IPS DF 6.9 (cell line): Measurements from ENCODE around the gene SASH3.

ENCODE experiments used
- DNase-seq: peaks from one replicate; pipeline ENCODE4 v3.0.0-alpha.2; 2013; ENCODE audit warnings: low read depth, low spot score
- H3K27ac ChIP-seq: one replicate; pipeline ENCODE4 v1.5.1; 2013; ENCODE audit warnings: low read length, control low read depth
- H3K27me3 ChIP-seq: 2 replicates; pipeline ENCODE4 v1.6.1; 2013; ENCODE audit warnings: mild to moderate bottlenecking, low read length; ENCODE audit not compliant: control insufficient read depth, insufficient read depth
- H3K36me3 ChIP-seq: 2 replicates; pipeline ENCODE4 v1.6.1; 2013; ENCODE audit warnings: low read length; ENCODE audit not compliant: control insufficient read depth, insufficient read depth
- H3K4me1 ChIP-seq: 2 replicates; pipeline ENCODE4 v1.6.1; 2013; ENCODE audit warnings: low read length; ENCODE audit not compliant: control insufficient read depth, insufficient read depth
- H3K4me3 ChIP-seq: 2 replicates; pipeline ENCODE4 v1.5.1; 2013; ENCODE audit warnings: mild to moderate bottlenecking, low read length
- H3K9me3 ChIP-seq: 2 replicates; pipeline ENCODE4 v1.6.1; 2013; ENCODE audit warnings: low read length, inconsistent platforms; ENCODE audit not compliant: control insufficient read depth, insufficient read depth
- WGBS: extraction: QIAGEN DNeasy Blood & Tissue Kit; methylation state at CpG from one replicate; pipeline ENCODE4 v1.1.7; 2013; ENCODE audit warnings: mixed read lengths, missing lambda C conversion rate; ENCODE audit not compliant: insufficient read length, insufficient coverage; 5-methylcytosine and 5-hydroxymethylcytosine counted together

SASH3 gene

GRCh38 chrX:129759576-129760061, 20.1 kb upstream of the SASH3 start:
- Histone ChIP-seq H3K27me3 (no peaks in the 10 kb centered on the region), H3K9me3 (no peaks in the 10 kb centered on the region), H3K4me1 (no peaks in the 10 kb centered on the region), H3K36me3 (no peaks in the 10 kb centered on the region), H3K4me3 (no peak overlapping the region), H3K27ac (no peak overlapping the region)
- no peak for DNase-seq
- WGBS, result no CpG with 5 or more reads among the region's 14 CpGs

- H3K4me1 ChIP-seq, result no peaks in the 10 kb centered on the region
- no CpG with 5 or more reads among the region's 9 CpGs for WGBS
These were observed 19.6 kb upstream of the SASH3 start for GRCh38 chrX:129760155-129760554.

GRCh38 chrX:129760981-129761380, 18.8 kb upstream of the SASH3 start:
- H3K4me1 ChIP-seq, result no peaks in the 10 kb centered on the region

More at GRCh38 chrX:129760155-129760554, 19.6 kb upstream of the SASH3 start:
- Histone ChIP-seq H3K9me3 (no peaks in the 10 kb centered on the region), H3K27me3 (no peaks in the 10 kb centered on the region), H3K36me3 (no peaks in the 10 kb centered on the region), H3K4me3 (no peak overlapping the region), H3K27ac (no peak overlapping the region)
- no peak for DNase-seq

GRCh38 chrX:129761596-129761995, 18.2 kb upstream of the SASH3 start:
- no peak overlapping the region for H3K27ac ChIP-seq
- no peaks in the 10 kb centered on the region for H3K27me3 ChIP-seq
- H3K4me1 ChIP-seq, result no peaks in the 10 kb centered on the region
- WGBS, result no CpG with 5 or more reads among the region's 4 CpGs
- H3K9me3 ChIP-seq, result no peaks in the 10 kb centered on the region
- H3K4me3 ChIP-seq, result no peak overlapping the region
- DNase-seq, result no peak
- no peaks in the 10 kb centered on the region for H3K36me3 ChIP-seq

More at GRCh38 chrX:129760981-129761380, 18.8 kb upstream of the SASH3 start:
- no peaks in the 10 kb centered on the region for H3K27me3 ChIP-seq
- no peaks in the 10 kb centered on the region for H3K36me3 ChIP-seq
- no peaks in the 10 kb centered on the region for H3K9me3 ChIP-seq
- H3K27ac ChIP-seq, result no peak overlapping the region
- no peak for DNase-seq
- H3K4me3 ChIP-seq, result no peak overlapping the region
- WGBS, result no CpG with 5 or more reads among the region's 6 CpGs

- no peaks in the 10 kb centered on the region for H3K4me1 ChIP-seq
These were observed 17.3 kb upstream of the SASH3 start for GRCh38 chrX:129762448-129762847.

GRCh38 chrX:129763666-129764065, 16.1 kb upstream of the SASH3 start:
- no peaks in the 10 kb centered on the region for H3K27me3 ChIP-seq

More at GRCh38 chrX:129762448-129762847, 17.3 kb upstream of the SASH3 start:
- WGBS, result no CpG with 5 or more reads among the region's 3 CpGs
- no peaks in the 10 kb centered on the region for H3K9me3 ChIP-seq
- no peaks in the 10 kb centered on the region for H3K36me3 ChIP-seq
- no peak overlapping the region for H3K27ac ChIP-seq
- H3K27me3 ChIP-seq, result no peaks in the 10 kb centered on the region
- DNase-seq, result no peak
- H3K4me3 ChIP-seq, result no peak overlapping the region

GRCh38 chrX:129768186-129768585, 11.6 kb upstream of the SASH3 start:
- H3K36me3 ChIP-seq, result no peaks in the 10 kb centered on the region
- no peaks in the 10 kb centered on the region for H3K9me3 ChIP-seq
- no peak for DNase-seq
- H3K27me3 ChIP-seq, result no peaks in the 10 kb centered on the region
- WGBS, result no CpG with 5 or more reads among the region's 8 CpGs
- H3K4me1 ChIP-seq, result no peaks in the 10 kb centered on the region; the same call in 1 of the 2 replicates
- H3K27ac ChIP-seq, result no peak overlapping the region
- H3K4me3 ChIP-seq, result no peak overlapping the region

More at GRCh38 chrX:129763666-129764065, 16.1 kb upstream of the SASH3 start:
- no peak overlapping the region for H3K27ac ChIP-seq
- no peak for DNase-seq
- H3K36me3 ChIP-seq, result no peaks in the 10 kb centered on the region
- no peaks in the 10 kb centered on the region for H3K4me1 ChIP-seq
- H3K9me3 ChIP-seq, result no peaks in the 10 kb centered on the region
- H3K4me3 ChIP-seq, result no peak overlapping the region

- no peaks in the 10 kb centered on the region for H3K36me3 ChIP-seq
- no peak overlapping the region for H3K27ac ChIP-seq
- H3K9me3 ChIP-seq, result no peaks in the 10 kb centered on the region
- no peaks in the 10 kb centered on the region; the same call in 1 of the 2 replicates for H3K4me1 ChIP-seq
- H3K27me3 ChIP-seq, result no peaks in the 10 kb centered on the region
- no peak overlapping the region for H3K4me3 ChIP-seq
- no CpG with 5 or more reads among the region's 8 CpGs for WGBS
- no peak for DNase-seq
These were observed 10.9 kb upstream of the SASH3 start for GRCh38 chrX:129768586-129769466.

GRCh38 chrX:129769467-129770154, 10.1 kb upstream of the SASH3 start:
- Histone ChIP-seq H3K36me3 (no peaks in the 10 kb centered on the region), H3K27ac (no peak overlapping the region), H3K4me1 (no peaks in the 10 kb centered on the region; the same call in 1 of the 2 replicates), H3K4me3 (no peak overlapping the region), H3K9me3 (no peaks in the 10 kb centered on the region), H3K27me3 (no peaks in the 10 kb centered on the region)
- DNase-seq, result no peak
- whole genome bisulfite sequencing, result no CpG with 5 or more reads among the region's 9 CpGs

- no peaks in the 10 kb centered on the region for H3K27me3 ChIP-seq
- DNase-seq, result no peak
- no peaks in the 10 kb centered on the region for H3K36me3 ChIP-seq
- no peaks in the 10 kb centered on the region; the same call in 1 of the 2 replicates for H3K4me1 ChIP-seq
- H3K4me3 ChIP-seq, result no peak overlapping the region
- no peaks in the 10 kb centered on the region for H3K9me3 ChIP-seq
- no peak overlapping the region for H3K27ac ChIP-seq
- no CpG with 5 or more reads among the region's 14 CpGs for WGBS
These were observed 8.3 kb upstream of the SASH3 start for GRCh38 chrX:129771266-129771995.
